ENCODE results near the gene IBSP.

Gene IBSP

GRCh38 chr4:87838890-87839591 lies 39.7 kb downstream of the IBSP start:
- DNase-seq = peak; percentile 17

- no peak for DNase-seq
These were observed 40.2 kb downstream of the IBSP start for GRCh38 chr4:87839592-87839946.

- DNase-seq = no peak
These were observed 40.8 kb downstream of the IBSP start for GRCh38 chr4:87840149-87840548.

GRCh38 chr4:87843936-87844335 lies 44.6 kb downstream of the IBSP start:
- no peak for DNase-seq

GRCh38 chr4:87844452-87844851 lies 45.1 kb downstream of the IBSP start:
- DNase-seq = no peak

- no peak for DNase-seq
These were observed 46.9 kb downstream of the IBSP start for GRCh38 chr4:87846226-87846625.

GRCh38 chr4:87848622-87849351 lies 49.4 kb downstream of the IBSP start:
- DNase-seq = peak; percentile 18

- DNase-seq = no peak
These were observed 50.3 kb downstream of the IBSP start for GRCh38 chr4:87849612-87850011.

GRCh38 chr4:87851332-87851731 lies 52.0 kb downstream of the IBSP start:
- no peak for DNase-seq

- DNase-seq = no peak
These were observed 52.6 kb downstream of the IBSP start for GRCh38 chr4:87851953-87852352.

GRCh38 chr4:87853108-87853507 lies 53.8 kb downstream of the IBSP start:
- DNase-seq = no peak

- DNase-seq = no peak
These were observed 54.5 kb downstream of the IBSP start for GRCh38 chr4:87853891-87854290.

- no peak for DNase-seq
These were observed 56.2 kb downstream of the IBSP start for GRCh38 chr4:87855559-87855958.

- no peak for DNase-seq
These were observed 57.5 kb downstream of the IBSP start for GRCh38 chr4:87856816-87857215.

GRCh38 chr4:87857789-87858188 lies 58.4 kb downstream of the IBSP start:
- DNase-seq = no peak
